ENCODE measurements around the gene AMELX.

The AMELX gene

GRCh38 chrX:11319806-11320520 is 26.8 kb downstream of the AMELX start:
- Histone ChIP-seq H3K4me3 (ENCODE audit: low read length) (no peak overlapping the region), H3K9ac (ENCODE audit: low read length) (no peak overlapping the region), H3K27me3 (ENCODE audit: control insufficient read depth, insufficient read depth, low read length) (no peaks in the 10 kb centered on the region), H3K36me3 (ENCODE audit: control insufficient read depth, insufficient read depth, low read length) (no peaks in the 10 kb centered on the region), H3K4me1 (ENCODE audit: control insufficient read depth, insufficient read depth, low read length) (no peaks in the 10 kb centered on the region), H3K9me3 (ENCODE audit: control insufficient read depth, low read length) (no peaks in the 10 kb centered on the region)

DNA sequence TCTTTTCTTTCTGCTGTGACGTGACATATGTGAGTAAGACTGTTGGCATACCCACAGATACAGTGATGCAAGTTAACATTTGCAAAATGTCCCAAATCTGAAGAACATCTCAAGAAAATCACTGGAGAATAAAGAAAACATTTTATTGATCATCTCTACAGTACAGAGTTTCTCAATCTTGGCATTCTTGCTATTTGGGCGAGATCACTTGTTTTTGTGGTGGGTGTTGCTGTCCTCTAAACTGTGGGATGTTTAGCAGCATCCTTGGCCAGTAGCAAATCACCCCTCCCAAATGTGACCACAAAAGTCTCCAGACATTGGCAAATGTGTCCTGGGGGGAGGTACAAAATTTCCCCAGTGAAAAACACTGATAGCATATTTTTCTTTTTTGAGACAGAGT is 28.8 kb downstream of the AMELX start:
- Histone ChIP-seq H3K36me3 (ENCODE audit: control insufficient read depth, insufficient read depth, low read length) (no peaks in the 10 kb centered on the region), H3K4me1 (ENCODE audit: control insufficient read depth, insufficient read depth, low read length) (no peaks in the 10 kb centered on the region), H3K9ac (ENCODE audit: low read length) (no peak overlapping the region), H3K9me3 (ENCODE audit: control insufficient read depth, low read length) (no peaks in the 10 kb centered on the region), H3K4me3 (ENCODE audit: low read length) (no peak overlapping the region), H3K27me3 (ENCODE audit: control insufficient read depth, insufficient read depth, low read length) (no peaks in the 10 kb centered on the region)

GRCh38 chrX:11328134-11328533 is 34.9 kb downstream of the AMELX start:
- Histone ChIP-seq H3K9ac (ENCODE audit: low read length) (no peak overlapping the region), H3K4me1 (ENCODE audit: control insufficient read depth, insufficient read depth, low read length) (peaks cover 5% of the 10 kb centered on the region), H3K36me3 (ENCODE audit: control insufficient read depth, insufficient read depth, low read length) (no peaks in the 10 kb centered on the region), H3K27me3 (ENCODE audit: control insufficient read depth, insufficient read depth, low read length) (no peaks in the 10 kb centered on the region), H3K4me3 (ENCODE audit: low read length) (no peak overlapping the region), H3K9me3 (ENCODE audit: control insufficient read depth, low read length) (no peaks in the 10 kb centered on the region)

- Histone ChIP-seq H3K4me3 (ENCODE audit: low read length) (no peak overlapping the region), H3K9ac (ENCODE audit: low read length) (no peak overlapping the region), H3K9me3 (ENCODE audit: control insufficient read depth, low read length) (no peaks in the 10 kb centered on the region), H3K4me1 (ENCODE audit: control insufficient read depth, insufficient read depth, low read length) (peaks cover 5% of the 10 kb centered on the region), H3K36me3 (ENCODE audit: control insufficient read depth, insufficient read depth, low read length) (no peaks in the 10 kb centered on the region), H3K27me3 (ENCODE audit: control insufficient read depth, insufficient read depth, low read length) (no peaks in the 10 kb centered on the region)
Observed at GRCh38 chrX:11329021-11329420, 35.8 kb downstream of the AMELX start.

DNA sequence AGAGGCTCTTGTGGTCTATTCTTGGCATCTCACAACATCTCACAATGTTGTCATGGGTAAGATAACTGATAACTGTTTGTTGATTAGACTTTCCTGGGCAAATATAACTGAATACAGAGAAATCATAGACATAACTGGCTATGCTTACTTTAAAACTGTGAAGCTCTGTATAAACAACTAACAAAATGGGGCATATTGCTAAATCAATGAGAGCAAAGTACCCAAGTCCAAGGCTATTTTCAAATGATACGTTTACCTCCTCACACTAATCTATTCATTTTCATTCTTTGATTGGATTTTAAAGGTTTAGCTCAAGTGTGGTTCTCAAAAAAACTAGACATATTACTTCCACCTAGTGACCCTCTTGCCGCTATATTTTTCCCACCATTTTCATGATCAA is 38.6 kb downstream of the AMELX start:
- H3K9ac ChIP-seq (ENCODE audit: low read length), result no peak overlapping the region
- no peak overlapping the region for H3K4me3 ChIP-seq (ENCODE audit: low read length)
- no peaks in the 10 kb centered on the region for H3K9me3 ChIP-seq (ENCODE audit: control insufficient read depth, low read length)
- H3K36me3 ChIP-seq (ENCODE audit: control insufficient read depth, insufficient read depth, low read length), result no peaks in the 10 kb centered on the region
- H3K4me1 ChIP-seq (ENCODE audit: control insufficient read depth, insufficient read depth, low read length), result peaks cover 5% of the 10 kb centered on the region
- no peaks in the 10 kb centered on the region for H3K27me3 ChIP-seq (ENCODE audit: control insufficient read depth, insufficient read depth, low read length)

DNA sequence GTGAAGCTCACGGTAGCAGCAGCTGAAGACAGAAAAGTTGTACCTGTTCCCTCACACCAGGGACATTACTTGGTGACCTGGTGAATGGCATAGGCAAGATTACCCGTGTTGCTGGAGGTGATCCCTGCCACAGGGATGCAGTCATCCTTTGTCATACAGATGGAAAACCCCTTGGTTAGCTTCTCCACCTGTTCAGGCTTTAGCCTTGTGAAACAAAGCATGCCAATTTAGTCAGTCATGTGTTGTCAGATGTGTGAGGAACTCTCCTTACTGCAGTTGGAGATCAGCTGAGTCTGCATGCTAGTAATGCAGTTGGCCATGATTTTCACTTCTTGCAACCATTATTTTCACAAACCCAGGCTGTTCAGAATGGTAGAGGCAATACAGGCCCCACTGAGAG is 41.0 kb downstream of the AMELX start:
- Histone ChIP-seq H3K9ac (ENCODE audit: low read length) (no peak overlapping the region), H3K27me3 (ENCODE audit: control insufficient read depth, insufficient read depth, low read length) (no peaks in the 10 kb centered on the region), H3K4me1 (ENCODE audit: control insufficient read depth, insufficient read depth, low read length) (peaks cover 21% of the 10 kb centered on the region), H3K9me3 (ENCODE audit: control insufficient read depth, low read length) (no peaks in the 10 kb centered on the region), H3K36me3 (ENCODE audit: control insufficient read depth, insufficient read depth, low read length) (no peaks in the 10 kb centered on the region), H3K4me3 (ENCODE audit: low read length) (no peak overlapping the region)

DNA sequence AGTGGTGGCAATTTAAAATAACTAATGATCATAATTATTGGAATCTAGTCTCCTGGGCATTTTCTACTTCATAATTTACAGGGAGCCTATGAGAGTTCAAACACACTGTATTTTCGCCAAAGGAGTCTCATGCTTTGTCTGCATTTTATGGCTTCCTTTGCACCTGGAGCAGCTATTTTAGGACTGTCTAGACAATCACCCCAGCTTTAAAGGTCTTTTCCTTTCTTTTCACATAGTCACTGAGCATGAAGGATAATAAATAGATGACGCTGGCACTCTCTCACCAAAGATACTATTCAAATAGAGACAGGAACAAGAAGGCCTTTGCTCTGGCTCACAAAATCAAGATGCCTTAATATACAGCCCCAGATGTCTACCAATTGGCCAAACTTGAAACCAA is 43.0 kb downstream of the AMELX start:
- no peaks in the 10 kb centered on the region for H3K36me3 ChIP-seq (ENCODE audit: control insufficient read depth, insufficient read depth, low read length)
- H3K4me1 ChIP-seq (ENCODE audit: control insufficient read depth, insufficient read depth, low read length), result peaks cover 16% of the 10 kb centered on the region
- H3K9me3 ChIP-seq (ENCODE audit: control insufficient read depth, low read length), result no peaks in the 10 kb centered on the region
- no peak overlapping the region for H3K4me3 ChIP-seq (ENCODE audit: low read length)
- H3K9ac ChIP-seq (ENCODE audit: low read length), result no peak overlapping the region
- H3K27me3 ChIP-seq (ENCODE audit: control insufficient read depth, insufficient read depth, low read length), result no peaks in the 10 kb centered on the region

DNA sequence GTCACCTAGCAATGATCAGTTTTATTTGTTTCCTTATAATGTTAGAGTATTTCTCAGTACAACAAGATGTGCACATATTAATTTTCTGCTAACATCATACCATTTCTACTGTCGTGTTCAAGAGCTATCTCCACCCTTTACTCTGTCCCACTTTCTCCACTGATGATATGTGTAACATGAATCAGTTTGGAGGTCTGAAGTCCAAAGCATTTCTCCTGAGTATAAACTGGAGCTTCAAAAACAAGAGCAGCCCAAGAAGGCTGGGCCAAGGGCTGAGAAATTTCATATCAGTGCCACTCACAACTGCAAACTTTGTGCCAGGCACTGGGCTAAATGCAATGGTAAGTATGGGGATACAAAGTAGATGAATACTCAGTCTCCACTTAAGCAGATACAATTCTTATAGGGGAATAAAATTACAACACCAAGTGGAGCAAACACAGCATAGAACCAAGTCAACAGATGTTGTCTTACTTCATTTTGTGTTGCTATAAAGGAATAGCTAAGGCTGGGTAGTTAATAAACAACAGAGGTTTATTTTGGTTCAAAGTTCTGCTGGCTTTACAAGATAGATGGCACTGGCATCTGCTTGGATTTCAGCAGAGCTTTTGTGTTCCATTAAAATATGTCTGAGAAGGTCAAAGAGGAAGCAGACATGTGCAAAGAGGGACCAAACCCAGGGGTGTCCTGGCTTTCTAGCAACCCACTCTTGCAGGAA is 44.2 kb downstream of the AMELX start:
- Histone ChIP-seq H3K4me3 (ENCODE audit: low read length) (no peak overlapping the region), H3K36me3 (ENCODE audit: control insufficient read depth, insufficient read depth, low read length) (no peaks in the 10 kb centered on the region), H3K9me3 (ENCODE audit: control insufficient read depth, low read length) (no peaks in the 10 kb centered on the region), H3K9ac (ENCODE audit: low read length) (no peak overlapping the region), H3K4me1 (ENCODE audit: control insufficient read depth, insufficient read depth, low read length) (peaks cover 21% of the 10 kb centered on the region), H3K27me3 (ENCODE audit: control insufficient read depth, insufficient read depth, low read length) (no peaks in the 10 kb centered on the region)

DNA sequence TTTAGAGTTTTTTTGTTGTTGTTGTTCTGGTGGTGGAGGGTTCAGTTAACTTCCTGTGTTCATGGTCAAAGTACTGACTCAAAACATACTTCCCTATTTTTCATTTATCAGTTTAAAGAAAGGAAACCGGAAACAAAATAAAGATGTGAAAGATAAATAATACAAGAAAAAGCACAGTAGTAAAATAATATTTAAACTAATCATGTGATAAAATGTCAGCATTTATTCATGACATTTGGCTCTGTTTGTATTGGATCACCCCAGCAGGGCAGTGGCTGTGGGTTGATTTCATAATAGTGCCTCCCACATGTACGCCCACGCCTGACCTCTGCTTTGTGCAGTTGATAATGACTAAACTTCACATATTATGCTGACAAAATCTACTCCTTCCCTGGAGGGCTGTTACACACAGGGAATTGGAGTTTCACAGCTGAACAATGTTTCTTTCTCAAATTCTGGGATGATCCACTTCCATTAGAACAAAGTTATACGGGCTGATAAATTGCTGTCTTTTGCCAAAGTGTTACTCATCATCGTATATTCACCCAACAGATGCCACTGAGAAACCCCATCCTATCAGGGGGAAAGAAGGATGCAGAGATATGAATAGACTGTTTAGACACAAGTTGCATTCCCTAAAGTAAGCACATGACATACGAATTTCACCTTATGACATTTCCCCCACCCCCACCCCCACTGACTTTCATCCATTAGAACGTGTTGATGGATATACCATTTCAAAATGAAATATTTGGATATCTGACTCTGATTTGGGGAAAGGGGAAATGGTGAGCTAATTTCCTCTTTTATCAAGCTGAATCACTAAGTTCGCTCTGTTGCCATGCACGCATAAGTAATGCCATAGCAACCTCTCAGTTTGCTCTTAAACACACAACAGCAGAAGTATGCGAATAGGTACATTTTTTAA is 48.3 kb downstream of the AMELX start:
- no peaks in the 10 kb centered on the region for H3K9me3 ChIP-seq (ENCODE audit: control insufficient read depth, low read length)
- no peak overlapping the region for H3K9ac ChIP-seq (ENCODE audit: low read length)
- peaks cover 21% of the 10 kb centered on the region for H3K4me1 ChIP-seq (ENCODE audit: control insufficient read depth, insufficient read depth, low read length)
- no peak overlapping the region for H3K4me3 ChIP-seq (ENCODE audit: low read length)
- H3K36me3 ChIP-seq (ENCODE audit: control insufficient read depth, insufficient read depth, low read length), result no peaks in the 10 kb centered on the region
- no peaks in the 10 kb centered on the region for H3K27me3 ChIP-seq (ENCODE audit: control insufficient read depth, insufficient read depth, low read length)

GRCh38 chrX:11342673-11343072 is 49.5 kb downstream of the AMELX start:
- no peaks in the 10 kb centered on the region for H3K27me3 ChIP-seq (ENCODE audit: control insufficient read depth, insufficient read depth, low read length)
- peaks cover 17% of the 10 kb centered on the region for H3K4me1 ChIP-seq (ENCODE audit: control insufficient read depth, insufficient read depth, low read length)
- H3K36me3 ChIP-seq (ENCODE audit: control insufficient read depth, insufficient read depth, low read length), result no peaks in the 10 kb centered on the region
- H3K4me3 ChIP-seq (ENCODE audit: low read length), result no peak overlapping the region
- H3K9ac ChIP-seq (ENCODE audit: low read length), result no peak overlapping the region
- H3K9me3 ChIP-seq (ENCODE audit: control insufficient read depth, low read length), result no peaks in the 10 kb centered on the region

GRCh38 chrX:11346121-11346682 is 53.0 kb downstream of the AMELX start:
- no peak overlapping the region for H3K4me3 ChIP-seq (ENCODE audit: low read length)
- no peak overlapping the region for H3K9ac ChIP-seq (ENCODE audit: low read length)
- H3K9me3 ChIP-seq (ENCODE audit: control insufficient read depth, low read length), result no peaks in the 10 kb centered on the region
- H3K4me1 ChIP-seq (ENCODE audit: control insufficient read depth, insufficient read depth, low read length), result peaks cover 19% of the 10 kb centered on the region
- no peaks in the 10 kb centered on the region for H3K36me3 ChIP-seq (ENCODE audit: control insufficient read depth, insufficient read depth, low read length)
- H3K27me3 ChIP-seq (ENCODE audit: control insufficient read depth, insufficient read depth, low read length), result no peaks in the 10 kb centered on the region

DNA sequence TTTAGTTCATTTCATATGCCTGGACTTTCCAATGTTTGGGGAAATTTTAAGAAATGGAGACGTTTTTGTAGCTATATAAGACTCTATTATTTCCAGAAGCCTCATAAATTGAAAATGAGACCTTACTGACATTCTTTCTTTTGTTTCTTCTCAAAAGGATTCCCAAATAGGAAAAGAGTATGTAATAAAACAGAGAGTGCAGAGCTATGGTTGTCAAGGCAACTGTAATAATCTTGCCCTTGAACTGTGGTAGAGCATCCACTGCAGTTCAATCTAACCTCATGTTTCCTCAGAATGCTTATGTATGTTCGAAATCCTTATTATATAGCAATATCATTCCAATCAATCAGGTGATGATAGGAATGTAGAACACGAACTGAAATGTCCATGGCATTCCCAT is 54.1 kb downstream of the AMELX start:
- H3K36me3 ChIP-seq (ENCODE audit: control insufficient read depth, insufficient read depth, low read length), result no peaks in the 10 kb centered on the region
- H3K4me1 ChIP-seq (ENCODE audit: control insufficient read depth, insufficient read depth, low read length), result peaks cover 27% of the 10 kb centered on the region
- no peak overlapping the region for H3K9ac ChIP-seq (ENCODE audit: low read length)
- no peaks in the 10 kb centered on the region for H3K9me3 ChIP-seq (ENCODE audit: control insufficient read depth, low read length)
- H3K4me3 ChIP-seq (ENCODE audit: low read length), result no peak overlapping the region
- no peaks in the 10 kb centered on the region for H3K27me3 ChIP-seq (ENCODE audit: control insufficient read depth, insufficient read depth, low read length)

Measured in mucosa of stomach (tissue), 1 donor.